Fibroblast of lung (primary cell): ENCODE measurements around the gene AMFR. TPM values are rescaled to one million over a fixed set of nuclear protein-coding genes. Genes with fewer than 3 reads are reported as not detected.

Experiments used
- DNase-seq, 2 donors: peaks; one replicate each; pipeline versions ENCODE4 v3.0.0 to v3.0.0-alpha.2; 2010; ENCODE audit warnings: low read depth in 2 of 2
- H2AFZ ChIP-seq: 2 replicates; pipeline ENCODE4 v1.5.1; 2012; ENCODE audit warnings: low read length, control low read depth, inconsistent platforms
- H3K27ac ChIP-seq: 2 replicates; pipeline ENCODE4 v1.5.1; 2011; ENCODE audit warnings: low read length, control low read depth; ENCODE audit not compliant: insufficient read depth
- H3K27me3 ChIP-seq: 2 replicates; pipeline ENCODE4 v1.5.1; 2011; ENCODE audit warnings: mild to moderate bottlenecking, low read length; ENCODE audit not compliant: control insufficient read depth, insufficient read depth
- H3K36me3 ChIP-seq: 2 replicates; pipeline ENCODE4 v1.5.1; 2011; ENCODE audit warnings: low read length; ENCODE audit not compliant: control insufficient read depth, insufficient read depth
- H3K4me1 ChIP-seq: 2 replicates; pipeline ENCODE4 v1.5.1; 2011; ENCODE audit warnings: low read length; ENCODE audit not compliant: control insufficient read depth, insufficient read depth; ENCODE audit errors: extremely low read depth
- H3K4me2 ChIP-seq: 2 replicates; pipeline ENCODE4 v1.5.1; 2011; ENCODE audit warnings: low read length, control low read depth; ENCODE audit not compliant: insufficient read depth; ENCODE audit errors: extremely low read depth
- H3K4me3 ChIP-seq, 4 experiments: fragments of 200-600 bp in 1 of 4; sonication (generic) in 1 of 4; replicated peaks in 1 of 4; 2 replicates each; pipeline ENCODE4 v1.5.1; 2011 to 2016; ENCODE audit warnings: low read length in 4 of 4, low read depth in 3 of 4, mild to moderate bottlenecking in 3 of 4, control low read depth in 2 of 4, inconsistent platforms in 1 of 4, mixed read lengths in 1 of 4; ENCODE audit not compliant: insufficient read depth in 1 of 4; ENCODE audit errors: control extremely low read depth in 1 of 4
- H3K79me2 ChIP-seq: 2 replicates; pipeline ENCODE4 v1.5.1; 2012; ENCODE audit warnings: mild to moderate bottlenecking, low read length, inconsistent platforms; ENCODE audit not compliant: control insufficient read depth, insufficient read depth
- H3K9ac ChIP-seq: 2 replicates; pipeline ENCODE4 v1.5.1; 2011; ENCODE audit warnings: mild to moderate bottlenecking, low read length, control low read depth; ENCODE audit not compliant: insufficient read depth
- H3K9me3 ChIP-seq: 2 replicates; pipeline ENCODE4 v1.5.1; 2012; ENCODE audit warnings: low read depth, low read length; ENCODE audit not compliant: control insufficient read depth, insufficient read depth
- H4K20me1 ChIP-seq: 2 replicates; pipeline ENCODE4 v1.5.1; 2011; ENCODE audit warnings: low read length; ENCODE audit not compliant: control insufficient read depth, insufficient read depth; ENCODE audit errors: extremely low read depth
- CTCF ChIP-seq, 2 donors: IDR thresholded peaks in 1 of 2; conservative IDR thresholded peaks in 1 of 2; 1 replicate in 1 of 2; 2 replicates in 1 of 2; pipeline ENCODE4 v1.5.1; 2011 to 2012; ENCODE audit warnings: low read length in 2 of 2, control low read depth in 1 of 2, inconsistent platforms in 1 of 2, low read depth in 1 of 2, mild to moderate bottlenecking in 1 of 2
- EZH2 ChIP-seq: IDR thresholded peaks from 2 replicates; pipeline ENCODE4 v1.5.1; 2012; ENCODE audit warnings: low read length, control low read depth, mild to moderate bottlenecking; ENCODE audit errors: missing control alignments
- polyA plus RNA-seq, 2 donors: library from polyadenylated mRNA; depleted of rRNA in 1 of 2; stranded (reverse) in 1 of 2; unstranded in 1 of 2; fragments of >200 nt; gene quantifications; 2 replicates each; pipeline ENCODE4 v1.2.1, GENCODE V29; 2011 to 2012; ENCODE audit warnings: missing spikeins in 1 of 2
- total RNA-seq: library from RNA; depleted of rRNA; stranded (reverse); fragments of >200 nt; gene quantifications from 2 replicates; pipeline ENCODE4 v1.2.1, GENCODE V29; 2014

Gene AMFR
- total and polyA plus RNA-seq, 2 donors (not counting 1 experiment from before 2014, with no cell fraction given): 75.9 to 413 TPM

- no peaks in the 10 kb centered on the region for H3K79me2 ChIP-seq
- H3K4me3 ChIP-seq: no peak overlapping the region
- DNase-seq: no peak
- no peaks in the 10 kb centered on the region for H3K9me3 ChIP-seq
- H2AFZ ChIP-seq: no peak overlapping the region
- no peaks in the 10 kb centered on the region for H3K4me1 ChIP-seq
- H4K20me1 ChIP-seq: no peaks in the 10 kb centered on the region
- no peak overlapping the region for H3K9ac ChIP-seq
- no peak for TF ChIP-seq EZH2
- TF ChIP-seq CTCF (conservative IDR thresholded peaks at IDR 0.05 in 1 of 2, IDR thresholded peaks at IDR 0.05 in 1 of 2; ENCODE audit: low read depth in 1 of 2, low read length in 2 of 2): no peak
- H3K27ac ChIP-seq: no peak overlapping the region
- no peaks in the 10 kb centered on the region for H3K27me3 ChIP-seq
- H3K4me2 ChIP-seq: no peak overlapping the region
- H3K36me3 ChIP-seq: peaks cover 7% of the 10 kb centered on the region
These were observed 37.8 kb upstream of the AMFR start for GRCh38 chr16:56463153-56463552.

- no peak overlapping the region for H2AFZ ChIP-seq
- no peak overlapping the region for H3K9ac ChIP-seq
- no peak overlapping the region for H3K27ac ChIP-seq
- no peaks in the 10 kb centered on the region for H3K4me1 ChIP-seq
- H4K20me1 ChIP-seq: no peaks in the 10 kb centered on the region
- DNase-seq: no peak
- no peaks in the 10 kb centered on the region for H3K9me3 ChIP-seq
- no peaks in the 10 kb centered on the region for H3K79me2 ChIP-seq
- no peak overlapping the region for H3K4me2 ChIP-seq
- H3K36me3 ChIP-seq: peaks cover 8% of the 10 kb centered on the region
- H3K4me3 ChIP-seq: no peak overlapping the region
- no peaks in the 10 kb centered on the region for H3K27me3 ChIP-seq
- no peak for TF ChIP-seq EZH2
- no peak for TF ChIP-seq CTCF (conservative IDR thresholded peaks at IDR 0.05 in 1 of 2, IDR thresholded peaks at IDR 0.05 in 1 of 2; ENCODE audit: low read depth in 1 of 2, low read length in 2 of 2)
These were observed 36.9 kb upstream of the AMFR start for GRCh38 chr16:56462064-56462796.

- no peak overlapping the region for H3K9ac ChIP-seq
- H3K9me3 ChIP-seq: no peaks in the 10 kb centered on the region
- H3K27ac ChIP-seq: no peak overlapping the region
- no peak overlapping the region for H3K4me3 ChIP-seq
- no peak overlapping the region for H2AFZ ChIP-seq
- H3K79me2 ChIP-seq: no peaks in the 10 kb centered on the region
- TF ChIP-seq EZH2 (no peak), CTCF (conservative IDR thresholded peaks at IDR 0.05 in 1 of 2, IDR thresholded peaks at IDR 0.05 in 1 of 2; ENCODE audit: low read depth in 1 of 2, low read length in 2 of 2) (no peak)
- no peaks in the 10 kb centered on the region for H4K20me1 ChIP-seq
- H3K4me2 ChIP-seq: no peak overlapping the region
- peaks cover 4% of the 10 kb centered on the region for H3K36me3 ChIP-seq
- no peaks in the 10 kb centered on the region for H3K4me1 ChIP-seq
- no peaks in the 10 kb centered on the region for H3K27me3 ChIP-seq
- peak in 1 of 2 donors; percentile 33 for DNase-seq
These were observed 34.8 kb upstream of the AMFR start for GRCh38 chr16:56460101-56460500.
